Smooth muscle cell of the umbilical artery (primary cell): ENCODE results near the gene LAMA5. TPM values are rescaled to one million over a fixed set of nuclear protein-coding genes. Genes with fewer than 3 reads are reported as not detected.

ENCODE experiments used
- total RNA-seq: library from RNA; depleted of rRNA; stranded (reverse); fragments of >200 nt; gene quantifications from 2 replicates; pipeline ENCODE4 v1.2.3, GENCODE V29; 2014

LAMA5 gene, protein sequence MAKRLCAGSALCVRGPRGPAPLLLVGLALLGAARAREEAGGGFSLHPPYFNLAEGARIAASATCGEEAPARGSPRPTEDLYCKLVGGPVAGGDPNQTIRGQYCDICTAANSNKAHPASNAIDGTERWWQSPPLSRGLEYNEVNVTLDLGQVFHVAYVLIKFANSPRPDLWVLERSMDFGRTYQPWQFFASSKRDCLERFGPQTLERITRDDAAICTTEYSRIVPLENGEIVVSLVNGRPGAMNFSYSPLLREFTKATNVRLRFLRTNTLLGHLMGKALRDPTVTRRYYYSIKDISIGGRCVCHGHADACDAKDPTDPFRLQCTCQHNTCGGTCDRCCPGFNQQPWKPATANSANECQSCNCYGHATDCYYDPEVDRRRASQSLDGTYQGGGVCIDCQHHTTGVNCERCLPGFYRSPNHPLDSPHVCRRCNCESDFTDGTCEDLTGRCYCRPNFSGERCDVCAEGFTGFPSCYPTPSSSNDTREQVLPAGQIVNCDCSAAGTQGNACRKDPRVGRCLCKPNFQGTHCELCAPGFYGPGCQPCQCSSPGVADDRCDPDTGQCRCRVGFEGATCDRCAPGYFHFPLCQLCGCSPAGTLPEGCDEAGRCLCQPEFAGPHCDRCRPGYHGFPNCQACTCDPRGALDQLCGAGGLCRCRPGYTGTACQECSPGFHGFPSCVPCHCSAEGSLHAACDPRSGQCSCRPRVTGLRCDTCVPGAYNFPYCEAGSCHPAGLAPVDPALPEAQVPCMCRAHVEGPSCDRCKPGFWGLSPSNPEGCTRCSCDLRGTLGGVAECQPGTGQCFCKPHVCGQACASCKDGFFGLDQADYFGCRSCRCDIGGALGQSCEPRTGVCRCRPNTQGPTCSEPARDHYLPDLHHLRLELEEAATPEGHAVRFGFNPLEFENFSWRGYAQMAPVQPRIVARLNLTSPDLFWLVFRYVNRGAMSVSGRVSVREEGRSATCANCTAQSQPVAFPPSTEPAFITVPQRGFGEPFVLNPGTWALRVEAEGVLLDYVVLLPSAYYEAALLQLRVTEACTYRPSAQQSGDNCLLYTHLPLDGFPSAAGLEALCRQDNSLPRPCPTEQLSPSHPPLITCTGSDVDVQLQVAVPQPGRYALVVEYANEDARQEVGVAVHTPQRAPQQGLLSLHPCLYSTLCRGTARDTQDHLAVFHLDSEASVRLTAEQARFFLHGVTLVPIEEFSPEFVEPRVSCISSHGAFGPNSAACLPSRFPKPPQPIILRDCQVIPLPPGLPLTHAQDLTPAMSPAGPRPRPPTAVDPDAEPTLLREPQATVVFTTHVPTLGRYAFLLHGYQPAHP (N-terminal part only)
- total RNA-seq = 6.5 and 25.0 TPM in 2 replicates

DNA sequence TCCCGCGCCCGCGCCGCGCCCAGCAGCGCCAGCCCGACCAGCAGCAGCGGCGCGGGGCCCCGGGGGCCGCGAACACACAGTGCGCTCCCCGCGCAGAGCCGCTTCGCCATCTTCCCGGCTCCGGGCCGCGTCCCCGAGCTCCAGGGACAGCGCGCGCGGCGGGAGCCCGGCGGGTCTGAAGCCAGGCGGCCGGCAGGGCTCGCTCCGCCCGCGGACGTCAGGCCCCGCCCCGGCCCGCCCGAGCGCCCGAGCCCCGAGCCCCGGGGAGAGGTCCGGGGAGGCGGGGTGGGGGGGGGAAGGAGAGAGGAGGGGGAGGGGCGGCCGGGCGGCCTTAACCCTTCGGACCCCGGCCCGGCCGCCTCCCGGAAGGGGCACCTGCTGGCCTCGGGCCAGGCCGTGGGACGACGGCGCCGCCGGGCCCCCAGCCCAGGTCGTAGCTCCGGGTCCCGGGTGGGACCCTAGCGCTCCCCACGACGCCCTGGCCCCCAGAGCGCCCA, at the start of gene LAMA5:
Gene LAMA5, minus strand, starts transcription at position 177 of the 497 bp plus-strand sequence. Its CDS starts 67 bp downstream, at position 110.

DNA sequence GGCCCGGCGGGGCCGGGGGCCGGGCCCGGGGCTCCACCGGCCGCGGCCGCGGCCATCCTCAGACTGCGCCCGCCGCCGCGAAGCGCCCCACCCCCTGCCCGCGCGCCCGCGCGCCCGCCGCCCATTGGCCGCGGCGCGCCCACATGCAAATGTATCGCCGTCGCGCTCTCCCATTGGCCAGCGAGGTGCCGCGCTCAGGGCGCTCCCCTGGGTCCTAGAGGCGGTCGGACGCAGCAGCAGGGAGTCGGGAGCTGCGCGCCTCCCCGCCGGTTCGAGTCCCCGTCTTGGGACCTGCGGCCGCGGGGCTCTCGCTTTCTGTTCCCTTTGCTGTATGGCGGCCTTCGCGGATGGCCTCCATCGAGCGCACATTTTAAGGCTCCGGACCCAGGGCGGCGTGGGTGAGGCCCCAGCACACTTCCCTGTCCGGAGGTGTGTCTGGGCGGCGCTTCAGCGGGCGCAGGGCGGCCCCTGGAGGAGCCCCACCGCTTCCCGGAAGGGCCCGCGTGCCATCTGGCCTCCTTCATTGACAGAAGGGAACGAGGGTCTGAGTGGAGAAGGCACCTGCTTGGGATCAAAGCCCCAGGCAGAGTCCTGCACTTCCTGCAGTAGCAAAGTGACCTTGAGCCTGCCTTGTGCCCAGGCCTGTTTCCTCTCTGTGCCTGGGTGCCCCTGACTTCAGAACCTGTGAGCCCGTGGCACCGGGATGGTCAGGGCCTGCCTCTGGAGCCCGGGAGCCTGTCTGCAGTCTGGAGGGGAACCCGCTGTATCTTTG, 40.3 kb upstream of the LAMA5 start, which contains the start of gene CABLES2:
Gene CABLES2, minus strand, starts transcription at position 65 of the 772 bp plus-strand sequence. Its CDS starts 9 bp downstream, at position 56.

DNA sequence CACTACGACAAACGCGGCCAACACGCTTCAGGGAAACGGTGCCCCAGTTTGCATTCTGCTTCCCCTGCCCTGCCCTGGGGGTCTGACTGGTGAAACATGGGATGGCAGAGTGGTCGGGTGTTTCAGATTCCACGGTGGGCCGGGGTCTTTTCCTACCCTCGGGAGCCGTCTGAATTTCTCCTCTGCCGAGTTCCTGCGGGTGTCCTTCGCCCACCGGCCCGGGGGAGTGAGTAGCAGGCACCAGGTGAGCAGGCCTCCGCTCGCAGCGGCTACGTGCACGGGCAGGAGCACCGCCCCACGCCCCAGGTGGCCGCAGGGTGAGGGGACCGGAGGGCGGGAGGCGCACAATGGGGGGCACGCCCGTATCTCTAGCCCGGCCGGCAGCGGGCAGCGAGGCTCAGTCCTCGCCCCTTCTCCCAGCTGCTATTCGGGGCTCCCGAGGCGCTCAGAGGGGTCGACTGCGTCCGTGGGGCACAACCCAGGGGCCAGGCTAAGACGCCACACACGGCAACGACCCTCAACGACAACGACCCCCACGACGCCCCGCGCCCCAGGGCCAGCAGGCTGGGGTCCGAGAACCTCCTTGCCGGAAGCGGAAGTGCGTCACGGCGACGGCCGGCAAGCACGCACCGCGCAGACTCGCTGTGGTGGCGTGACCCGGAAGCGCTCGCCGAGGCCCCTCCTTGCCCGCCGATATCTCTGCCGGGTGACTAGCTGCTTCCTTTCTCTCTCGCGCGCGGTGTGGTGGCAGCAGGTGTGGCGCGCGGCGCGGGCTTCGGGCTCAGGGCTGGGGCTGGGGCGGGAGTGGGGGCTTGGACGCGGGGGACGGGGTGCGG, 19.5 kb upstream of the LAMA5 start, which contains the start of gene RPS21:
Gene RPS21, plus strand, starts transcription at position 721 of the 836 bp plus-strand sequence. CDS start 236 bp downstream, outside the sequence.

DNA sequence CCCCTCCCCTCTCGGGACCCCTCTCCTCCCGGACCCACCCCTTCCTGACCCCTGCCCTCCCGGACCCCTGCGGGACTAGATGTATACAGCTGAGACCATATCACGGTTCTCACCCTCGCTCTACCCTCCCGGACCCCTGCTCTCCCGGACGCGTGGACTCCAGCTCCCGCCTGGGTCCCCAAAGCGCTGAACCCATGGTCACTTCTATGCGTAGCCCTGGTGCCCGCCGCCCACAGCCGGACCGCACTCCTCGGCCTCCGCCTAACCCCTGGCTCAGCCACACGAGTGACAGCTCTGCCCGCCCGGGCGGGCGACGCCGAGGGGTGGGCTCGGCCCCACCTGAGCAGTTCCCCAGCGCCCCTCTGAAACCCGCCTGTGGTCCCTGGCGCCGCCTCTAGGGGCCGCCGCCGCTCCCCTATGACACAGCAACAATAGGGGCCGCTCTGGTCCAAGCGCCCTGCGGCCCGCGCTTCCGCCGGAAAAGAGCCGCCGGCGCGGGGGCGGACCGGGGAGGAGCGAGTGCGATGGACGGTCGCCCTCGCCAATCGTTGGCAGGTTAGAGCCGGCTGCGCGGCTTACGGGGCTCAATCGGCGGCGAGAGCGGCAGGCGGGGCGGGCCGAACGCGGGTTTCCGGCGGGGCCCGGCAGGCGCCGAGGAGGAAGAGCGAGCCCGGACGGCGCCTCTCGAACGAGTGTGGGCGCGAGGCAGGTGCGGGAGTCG, 64.6 kb downstream of the LAMA5 start, which contains the start of gene ADRM1:
Gene ADRM1, plus strand, starts transcription at position 657 of the 721 bp plus-strand sequence. CDS start 572 bp downstream, outside the sequence.

Other genes starting within 250 kb of the LAMA5 start
- gene LSM14B, start 244.8 kb downstream of the LAMA5 start, total RNA-seq = 39.2 TPM in 2 replicates
- gene PSMA7, start 223.9 kb downstream of the LAMA5 start, total RNA-seq = 320 and 348 TPM in 2 replicates
- gene SS18L1, start 223.5 kb downstream of the LAMA5 start, total RNA-seq = 10.4 and 18.4 TPM in 2 replicates
- gene MTG2, start 184.3 kb downstream of the LAMA5 start, total RNA-seq = 15.7 and 18.2 TPM in 2 replicates
- gene HRH3, start 147.0 kb downstream of the LAMA5 start, total RNA-seq = not detected in 2 replicates
- gene OSBPL2, start 128.8 kb downstream of the LAMA5 start, total RNA-seq = 39.9 and 40.1 TPM in 2 replicates
- 101 and 111 TPM in 2 replicates for gene ADRM1, start 64.3 kb downstream of the LAMA5 start, total RNA-seq
- gene RPS21, start 19.8 kb upstream of the LAMA5 start, total RNA-seq = 149 and 652 TPM in 2 replicates
- 2.4 TPM in 2 replicates for gene CABLES2, start 40.0 kb upstream of the LAMA5 start, total RNA-seq
- not detected in 2 replicates for gene RBBP8NL, start 60.2 kb upstream of the LAMA5 start, total RNA-seq
- gene GATA5, start 108.7 kb upstream of the LAMA5 start, total RNA-seq = not detected in 2 replicates